SIG-M5 (cell line): Measurements from ENCODE around the gene ZNF536.
"Not testable (repeated sequence)": the region's sequence is repeated elsewhere in the genome, so short reads cannot be mapped to it uniquely, and the experiment has no call there.

ENCODE experiments used
- DNase-seq: peaks from one replicate; lab custom pipeline; 2025; lab: John Stamatoyannopoulos, UW

Gene ZNF536

GRCh38 chr19:30390356-30390988, 18.3 kb downstream of the ZNF536 start:
- no peak for DNase-seq

- DNase-seq, result no peak
Observed at GRCh38 chr19:30391052-30391451, 18.9 kb downstream of the ZNF536 start.

DNA sequence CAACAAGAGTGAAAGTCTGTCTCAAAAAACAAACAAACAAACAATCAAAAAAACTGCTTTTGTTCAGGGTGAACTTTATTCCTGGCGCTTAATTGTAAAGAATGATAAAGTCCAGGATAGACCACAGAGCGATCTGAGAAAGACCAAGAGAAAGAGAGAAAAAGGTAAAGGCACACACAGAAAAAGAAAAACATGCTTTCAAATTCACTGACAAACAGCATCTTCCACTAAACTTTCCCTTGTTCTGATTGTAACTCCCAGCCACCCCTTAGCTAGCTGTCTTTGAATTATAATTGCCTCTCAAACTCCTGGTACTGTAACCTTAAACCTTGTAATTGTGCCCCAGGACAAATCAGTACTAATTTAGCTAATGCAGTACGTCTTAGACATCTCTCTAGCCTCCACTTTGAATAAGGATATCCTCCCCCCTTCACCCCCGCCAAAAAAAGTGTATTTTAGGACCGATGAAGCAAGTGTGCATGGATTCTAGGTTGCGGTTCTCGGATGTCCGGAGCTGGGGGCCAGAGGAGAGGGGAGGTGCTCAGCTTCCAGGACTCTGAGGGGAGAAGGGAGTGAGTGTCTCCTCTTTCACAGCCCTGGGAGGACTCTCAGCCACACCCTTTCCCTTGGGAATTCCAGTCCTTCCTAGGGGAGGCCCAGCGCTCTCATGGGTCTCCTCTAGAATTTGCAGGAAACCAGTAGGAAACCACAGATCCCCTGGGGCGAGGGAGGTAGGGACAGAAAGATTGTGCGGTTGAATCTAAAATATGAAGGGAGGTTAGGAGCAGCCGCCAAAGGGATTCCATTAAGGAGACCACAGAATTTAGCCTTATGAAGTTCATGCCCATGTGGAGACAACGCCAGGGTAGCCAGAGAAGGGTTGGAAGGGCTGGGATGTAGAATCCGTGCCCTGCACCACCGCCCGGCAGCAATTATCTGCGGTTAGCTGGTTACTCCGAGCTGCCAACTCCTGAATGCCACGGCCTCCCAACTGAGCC, 19.7 kb downstream of the ZNF536 start:
- no peak for DNase-seq

- no peak for DNase-seq
Observed at GRCh38 chr19:30393046-30393445, 20.9 kb downstream of the ZNF536 start.

GRCh38 chr19:30393729-30394480, 21.7 kb downstream of the ZNF536 start:
- DNase-seq, result no peak

DNA sequence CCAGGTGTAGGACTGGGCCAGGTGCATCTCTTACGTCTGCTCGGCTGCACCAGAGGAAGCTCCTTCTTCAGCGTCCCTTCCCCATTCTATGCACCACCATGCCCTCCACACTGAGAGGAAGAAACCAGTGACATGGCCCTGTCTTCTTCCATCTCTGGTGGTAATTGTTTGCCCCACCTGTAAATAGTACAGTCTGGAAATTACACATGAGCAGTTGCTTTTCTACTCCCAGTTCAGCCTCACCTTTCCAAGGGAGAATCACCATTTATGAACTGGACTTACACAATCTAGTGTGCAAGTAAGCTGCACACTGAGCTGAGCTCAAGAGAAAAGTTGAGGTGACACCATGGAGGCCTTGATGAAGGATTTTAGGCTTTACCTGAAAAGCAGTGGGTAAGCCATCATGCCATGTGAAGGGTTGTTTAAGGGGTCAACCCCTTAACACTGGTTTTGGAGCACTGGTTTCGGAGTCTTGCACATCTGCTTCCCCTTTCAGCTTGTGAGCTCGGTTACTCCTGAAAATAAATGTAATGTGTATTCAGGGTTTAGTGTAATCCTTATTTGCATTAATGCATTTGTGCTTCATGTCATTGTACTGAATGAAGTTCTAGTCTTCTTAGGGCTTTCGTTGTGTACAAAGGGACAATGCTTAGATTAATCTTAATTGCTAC, 22.4 kb downstream of the ZNF536 start:
- DNase-seq, result no peak

DNA sequence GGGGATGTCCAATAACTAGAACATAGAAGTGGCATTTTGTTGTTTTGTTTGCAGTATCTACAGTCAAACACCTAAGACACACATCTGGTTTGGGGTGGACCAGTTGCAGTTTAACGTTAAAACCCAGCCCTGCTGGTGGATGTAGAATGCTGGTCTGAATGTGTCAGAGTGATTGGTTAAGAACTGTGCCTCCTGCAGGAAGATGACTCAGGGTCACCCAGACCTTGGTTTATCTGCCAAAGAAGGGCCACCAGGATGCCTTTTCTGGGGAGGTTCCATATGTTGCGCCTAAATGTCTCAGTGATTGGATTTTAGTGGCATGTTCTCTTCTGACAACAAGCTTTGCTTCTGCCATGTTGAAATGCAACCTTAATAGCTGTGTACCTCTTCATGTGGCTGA, 23.1 kb downstream of the ZNF536 start:
- DNase-seq, result no peak

- not testable (repeated sequence) for DNase-seq
Observed at GRCh38 chr19:30398539-30398938, 26.4 kb downstream of the ZNF536 start.

- no peak for DNase-seq
Observed at GRCh38 chr19:30401956-30402355, 29.8 kb downstream of the ZNF536 start.

DNA sequence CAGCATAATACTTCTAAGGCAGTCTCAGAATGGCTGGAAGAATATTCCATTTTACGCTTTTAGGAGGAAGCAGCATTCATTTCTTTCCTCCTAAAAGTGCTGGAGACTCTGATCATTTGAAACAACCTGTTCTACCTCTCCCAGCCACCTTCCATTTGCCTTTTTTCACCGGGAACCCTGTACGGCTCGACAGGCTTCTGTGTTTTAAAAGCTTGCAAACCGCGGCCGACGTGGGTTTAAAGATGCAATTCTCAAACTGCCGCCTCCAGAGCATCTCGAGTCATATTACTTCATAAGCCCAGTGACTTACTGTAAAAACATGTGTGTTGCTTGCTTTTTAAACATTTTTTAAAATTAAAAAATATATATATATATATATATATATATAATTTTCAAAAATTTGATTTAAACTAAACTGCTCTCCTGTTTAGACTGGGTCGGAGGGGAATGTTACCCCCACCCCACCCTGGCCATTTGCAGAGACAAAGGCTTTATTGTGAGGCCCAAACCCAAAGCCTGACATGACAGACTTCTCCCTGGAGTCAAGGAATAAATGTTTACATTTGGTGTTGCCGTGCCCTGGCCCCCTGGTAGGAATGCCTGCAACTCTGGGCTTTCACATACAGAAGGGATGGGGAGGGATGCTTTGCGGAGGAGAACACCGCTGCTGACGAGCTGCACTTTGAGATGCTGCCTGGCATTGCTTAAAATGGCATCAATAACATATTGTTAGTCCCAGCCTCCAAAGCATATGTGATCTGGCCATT, 30.4 kb downstream of the ZNF536 start:
- DNase-seq, result no peak

GRCh38 chr19:30403203-30403985, 31.2 kb downstream of the ZNF536 start:
- no peak for DNase-seq

DNA sequence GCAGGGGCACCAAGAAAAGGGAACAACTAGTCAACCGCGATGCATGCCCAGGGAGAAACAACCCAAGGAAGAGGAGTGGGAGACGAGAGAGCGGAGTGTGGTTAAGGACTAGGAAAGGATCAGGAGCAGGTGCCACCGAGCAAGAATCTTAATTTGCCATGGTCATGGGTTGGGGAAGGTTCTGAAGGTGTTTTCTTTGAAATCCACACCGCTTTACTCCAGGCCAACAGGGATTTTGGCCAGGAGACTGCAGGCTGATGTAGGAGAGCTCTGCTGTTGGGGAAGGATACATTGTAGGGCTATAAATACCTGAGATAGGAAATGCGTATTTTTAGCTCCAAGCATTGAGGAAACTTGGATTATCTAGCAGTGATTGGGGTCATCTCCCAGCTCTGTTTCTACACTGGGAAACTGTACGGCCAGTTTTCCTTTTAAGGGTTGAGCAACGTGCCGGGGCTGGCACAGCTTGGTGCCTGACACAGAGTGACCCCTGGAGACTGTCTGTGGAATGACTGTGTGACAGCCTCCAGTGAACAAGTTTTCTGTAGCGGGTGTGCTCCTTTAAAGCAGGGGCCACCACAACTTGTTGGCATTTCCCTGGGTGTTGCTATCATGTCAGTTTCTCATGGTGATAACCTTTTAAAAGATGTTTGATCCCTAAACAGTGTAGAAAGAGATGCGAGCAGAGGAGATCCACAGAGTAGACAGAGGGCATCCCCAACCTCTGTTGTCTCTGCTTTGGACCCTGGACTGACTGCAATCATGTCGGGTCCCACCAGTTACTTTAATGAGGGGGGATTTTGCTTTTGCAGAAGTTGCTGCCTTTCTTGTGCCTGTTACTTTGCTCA, 34.3 kb downstream of the ZNF536 start:
- no peak for DNase-seq

GRCh38 chr19:30407068-30407709, 35.0 kb downstream of the ZNF536 start:
- DNase-seq, result no peak

DNA sequence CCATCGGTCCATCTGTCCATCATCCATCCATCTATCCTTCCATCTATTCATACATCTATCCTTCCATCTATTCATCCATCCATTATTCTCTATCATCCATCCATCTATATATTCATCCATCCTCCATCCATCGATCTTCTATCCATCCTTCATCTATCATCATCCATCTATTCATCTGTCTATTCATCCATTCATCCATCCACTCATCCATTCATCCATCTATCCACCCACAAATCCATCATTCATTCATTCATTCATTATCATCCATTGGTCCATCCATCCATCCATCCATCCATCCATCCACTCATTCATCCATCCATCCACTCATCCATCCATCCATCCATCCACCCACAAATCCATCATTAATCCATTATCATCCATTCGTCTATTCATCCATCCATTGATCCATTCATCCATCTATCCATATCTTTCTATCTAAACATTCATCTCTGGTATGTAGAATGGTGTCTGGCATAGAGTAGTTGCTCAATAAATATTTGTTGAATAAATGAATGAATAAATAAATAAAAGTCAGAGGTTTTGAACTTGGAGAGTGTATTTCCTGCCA, 36.6 kb downstream of the ZNF536 start:
- no peak for DNase-seq

GRCh38 chr19:30411714-30412113, 39.5 kb downstream of the ZNF536 start:
- no peak for DNase-seq

GRCh38 chr19:30416375-30416774, 44.2 kb downstream of the ZNF536 start:
- no peak for DNase-seq

GRCh38 chr19:30417166-30417565, 45.0 kb downstream of the ZNF536 start:
- DNase-seq, result not testable (repeated sequence)

DNA sequence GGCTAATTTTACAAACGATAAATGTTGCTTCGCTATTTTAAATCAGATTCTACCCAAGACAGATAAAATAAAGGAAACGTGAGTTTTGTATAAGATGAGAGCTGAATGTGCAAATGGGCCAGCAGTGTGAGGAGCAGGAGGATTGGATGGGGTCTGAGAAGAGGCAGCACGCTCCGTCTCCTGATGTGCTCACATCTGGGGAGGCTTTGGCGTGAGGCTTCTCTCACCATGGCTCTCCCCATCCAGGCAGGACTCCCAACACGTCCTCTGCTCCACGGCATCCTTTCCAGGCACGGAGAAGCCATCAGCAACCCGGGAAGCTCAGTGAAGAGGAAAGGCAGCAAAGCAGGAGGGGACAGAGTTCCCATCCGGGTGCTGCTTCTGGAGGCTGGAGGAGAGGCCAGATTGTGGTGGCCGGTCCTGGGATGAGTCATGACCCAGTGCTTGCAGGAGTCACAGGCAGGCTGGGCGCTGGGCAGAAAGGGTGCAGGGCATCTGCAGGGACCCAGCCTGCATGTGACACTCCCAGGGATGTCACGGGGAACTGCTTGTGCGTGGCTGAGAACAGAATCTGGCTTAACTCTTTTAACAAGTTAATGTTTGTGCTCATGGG, 47.5 kb downstream of the ZNF536 start:
- no peak for DNase-seq
